Dedifferentiated amniotic fluid mesenchymal stem cell (primary cell): ENCODE measurements around the gene GATA6.
"Not testable (repeated sequence)": the region's sequence is repeated elsewhere in the genome, so short reads cannot be mapped to it uniquely, and the experiment has no call there.

ENCODE experiments used
- DNase-seq: peaks from one replicate; pipeline ENCODE4 v3.0.0-alpha.2; 2016; ENCODE audit errors: extremely low spot score

The GATA6 gene

GRCh38 chr18:22204996-22205395 is 35.6 kb downstream of the GATA6 start:
- no peak for DNase-seq

GRCh38 chr18:22207021-22207758 is 37.8 kb downstream of the GATA6 start:
- no peak for DNase-seq

- DNase-seq = no peak
These were observed 40.9 kb downstream of the GATA6 start for GRCh38 chr18:22210311-22210754.

GRCh38 chr18:22211657-22212056 is 42.3 kb downstream of the GATA6 start:
- no peak for DNase-seq

- no peak for DNase-seq
These were observed 44.1 kb downstream of the GATA6 start for GRCh38 chr18:22213333-22213973.

- DNase-seq = no peak
These were observed 45.5 kb downstream of the GATA6 start for GRCh38 chr18:22214731-22215528.

- no peak for DNase-seq
These were observed 49.4 kb downstream of the GATA6 start for GRCh38 chr18:22218835-22219234.

- no peak for DNase-seq
These were observed 50.4 kb downstream of the GATA6 start for GRCh38 chr18:22219568-22220355.

- not testable (repeated sequence) for DNase-seq
These were observed 51.2 kb downstream of the GATA6 start for GRCh38 chr18:22220585-22220984.

GRCh38 chr18:22221350-22221749 is 52.0 kb downstream of the GATA6 start:
- no peak for DNase-seq

- DNase-seq = peak; percentile 65
These were observed 54.0 kb downstream of the GATA6 start for GRCh38 chr18:22223254-22223964.

- no peak for DNase-seq
These were observed 54.6 kb downstream of the GATA6 start for GRCh38 chr18:22223965-22224322.

GRCh38 chr18:22224339-22224738 is 55.0 kb downstream of the GATA6 start:
- DNase-seq = no peak

GRCh38 chr18:22226801-22227200 is 57.4 kb downstream of the GATA6 start:
- DNase-seq = no peak

GRCh38 chr18:22228976-22229375 is 59.6 kb downstream of the GATA6 start:
- no peak for DNase-seq

- no peak for DNase-seq
These were observed 60.2 kb downstream of the GATA6 start for GRCh38 chr18:22229456-22230124.

GRCh38 chr18:22230471-22230945 is 61.1 kb downstream of the GATA6 start:
- no peak for DNase-seq

- no peak for DNase-seq
These were observed 63.9 kb downstream of the GATA6 start for GRCh38 chr18:22233266-22233665.

- DNase-seq = no peak
These were observed 68.6 kb downstream of the GATA6 start for GRCh38 chr18:22238036-22238435.

- no peak for DNase-seq
These were observed 69.3 kb downstream of the GATA6 start for GRCh38 chr18:22238681-22239080.
